ENCODE data around the gene GPM6B.

Gene GPM6B

GRCh38 chrX:13791145-13791544 lies 25.7 kb downstream of the GPM6B start:
- TF ChIP-seq, protein P1, sequence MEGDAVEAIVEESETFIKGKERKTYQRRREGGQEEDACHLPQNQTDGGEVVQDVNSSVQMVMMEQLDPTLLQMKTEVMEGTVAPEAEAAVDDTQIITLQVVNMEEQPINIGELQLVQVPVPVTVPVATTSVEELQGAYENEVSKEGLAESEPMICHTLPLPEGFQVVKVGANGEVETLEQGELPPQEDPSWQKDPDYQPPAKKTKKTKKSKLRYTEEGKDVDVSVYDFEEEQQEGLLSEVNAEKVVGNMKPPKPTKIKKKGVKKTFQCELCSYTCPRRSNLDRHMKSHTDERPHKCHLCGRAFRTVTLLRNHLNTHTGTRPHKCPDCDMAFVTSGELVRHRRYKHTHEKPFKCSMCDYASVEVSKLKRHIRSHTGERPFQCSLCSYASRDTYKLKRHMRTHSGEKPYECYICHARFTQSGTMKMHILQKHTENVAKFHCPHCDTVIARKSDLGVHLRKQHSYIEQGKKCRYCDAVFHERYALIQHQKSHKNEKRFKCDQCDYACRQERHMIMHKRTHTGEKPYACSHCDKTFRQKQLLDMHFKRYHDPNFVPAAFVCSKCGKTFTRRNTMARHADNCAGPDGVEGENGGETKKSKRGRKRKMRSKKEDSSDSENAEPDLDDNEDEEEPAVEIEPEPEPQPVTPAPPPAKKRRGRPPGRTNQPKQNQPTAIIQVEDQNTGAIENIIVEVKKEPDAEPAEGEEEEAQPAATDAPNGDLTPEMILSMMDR (IDR thresholded peaks at IDR 0.05; ENCODE audit: low read depth, low read length, missing control alignments): no peak
- H3K4me3 ChIP-seq (ENCODE audit: low read depth, low read length): no peak overlapping the region

GRCh38 chrX:13790206-13791131 lies 26.4 kb downstream of the GPM6B start:
- no peak overlapping the region for H3K4me3 ChIP-seq (ENCODE audit: low read depth, low read length)
- TF ChIP-seq, protein P1 (IDR thresholded peaks at IDR 0.05; ENCODE audit: low read depth, low read length, missing control alignments): no peak
- no peak for DNase-seq (ENCODE audit: low read depth)

More at GRCh38 chrX:13791145-13791544, 25.7 kb downstream of the GPM6B start:
- no peak for DNase-seq (ENCODE audit: low read depth)

GRCh38 chrX:13786048-13786447 lies 30.8 kb downstream of the GPM6B start:
- H3K4me3 ChIP-seq (ENCODE audit: low read depth, low read length): no peak overlapping the region
- no peak for DNase-seq (ENCODE audit: low read depth)
- TF ChIP-seq, protein P1 (IDR thresholded peaks at IDR 0.05; ENCODE audit: low read depth, low read length, missing control alignments): no peak

DNA sequence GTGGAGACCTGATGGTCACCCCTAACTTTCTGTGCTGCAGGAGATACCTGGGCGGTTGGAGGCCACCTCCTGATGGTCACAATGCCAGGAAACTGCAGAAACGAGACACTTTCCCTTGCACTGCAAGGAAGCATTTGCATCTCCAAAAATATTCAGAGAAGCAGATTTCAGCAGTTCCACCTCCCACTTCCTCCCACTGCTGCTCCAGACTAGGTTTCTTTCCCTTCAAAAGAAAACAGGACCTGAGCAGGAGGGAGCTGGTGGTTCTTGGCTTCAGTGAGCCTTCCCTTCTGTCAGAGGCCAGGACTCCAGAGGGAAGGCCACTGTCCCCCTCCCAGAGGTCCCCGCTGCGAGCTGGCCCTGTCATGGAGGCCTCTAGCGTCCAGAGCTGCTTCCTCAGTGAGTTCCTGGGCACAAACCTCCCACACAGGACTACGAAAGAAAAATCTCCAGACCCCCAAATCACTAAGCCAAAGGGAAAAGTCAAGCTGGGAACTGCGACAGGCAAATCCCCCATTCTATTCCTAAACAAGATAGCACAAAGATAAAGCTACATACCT lies 35.9 kb downstream of the GPM6B start:
- TF ChIP-seq, protein P1 (IDR thresholded peaks at IDR 0.05; ENCODE audit: low read depth, low read length, missing control alignments): no peak
- DNase-seq (ENCODE audit: low read depth): no peak
- H3K4me3 ChIP-seq (ENCODE audit: low read depth, low read length): no peak overlapping the region

DNA sequence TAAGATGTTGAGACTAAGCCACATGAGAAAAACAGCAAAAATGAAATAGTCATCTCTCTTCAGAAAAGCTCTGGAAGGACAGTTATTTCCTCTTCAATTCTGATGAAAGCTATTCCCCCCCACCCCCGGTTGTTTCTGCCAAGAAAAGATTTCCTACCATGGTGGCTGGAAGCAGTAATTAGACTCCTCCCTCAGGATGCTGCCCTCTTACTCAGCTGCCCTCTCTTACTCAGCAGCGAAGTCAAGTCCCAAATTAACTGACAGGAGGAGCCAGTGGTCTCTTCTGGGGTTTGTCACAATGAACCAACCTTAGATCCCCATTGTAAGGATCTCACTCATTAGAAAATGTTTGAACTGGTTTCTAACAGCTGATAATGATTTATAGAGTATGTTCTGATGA lies 38.0 kb downstream of the GPM6B start:
- TF ChIP-seq, protein P1 (IDR thresholded peaks at IDR 0.05; ENCODE audit: low read depth, low read length, missing control alignments): no peak
- DNase-seq (ENCODE audit: low read depth): no peak
- H3K4me3 ChIP-seq (ENCODE audit: low read depth, low read length): no peak overlapping the region

DNA sequence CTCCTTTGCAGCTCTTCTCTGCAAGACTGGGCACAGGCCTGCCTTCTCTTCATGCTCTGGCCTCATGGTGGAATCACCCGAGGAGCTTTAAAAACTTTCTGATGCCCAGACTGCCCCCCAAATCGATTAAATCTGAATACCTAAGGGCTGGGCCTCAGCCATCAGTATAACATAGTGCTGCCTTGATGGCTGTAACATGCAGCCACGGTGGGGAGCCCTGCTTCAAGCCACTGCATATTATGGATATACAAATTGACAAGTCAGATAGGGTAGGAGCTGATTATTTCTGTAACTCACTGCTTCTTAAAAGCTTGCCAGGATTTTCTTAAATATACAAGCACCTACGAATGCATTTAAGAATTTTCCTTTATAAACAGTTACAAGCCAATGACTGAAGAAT lies 40.5 kb downstream of the GPM6B start:
- no peak for DNase-seq (ENCODE audit: low read depth)
- no peak overlapping the region for H3K4me3 ChIP-seq (ENCODE audit: low read depth, low read length)
- TF ChIP-seq, protein P1 (IDR thresholded peaks at IDR 0.05; ENCODE audit: low read depth, low read length, missing control alignments): no peak

Data from GM12864 (cell line).